ENCODE data around the gene TMEM100. TPM values are rescaled to one million over a fixed set of nuclear protein-coding genes. Genes with fewer than 3 reads are reported as not detected.

The TMEM100 gene, protein sequence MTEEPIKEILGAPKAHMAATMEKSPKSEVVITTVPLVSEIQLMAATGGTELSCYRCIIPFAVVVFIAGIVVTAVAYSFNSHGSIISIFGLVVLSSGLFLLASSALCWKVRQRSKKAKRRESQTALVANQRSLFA
- polyA plus RNA-seq (2012; rRNA removed): 1.5 and 1.7 TPM in 2 replicates
- 2.0 and 2.2 TPM in 2 replicates for polyA plus RNA-seq (2012; cell fraction: cytosol; rRNA removed)
- 1.3 and 1.4 TPM in 2 replicates for polyA plus RNA-seq (2012; cell fraction: nucleus; rRNA removed)

GRCh38 chr17:55722742-55723487 lies at the start of gene TMEM100:
TMEM100 (minus strand) TSS chr17:55722864; CDS start chr17:55721070, 1,794 bp downstream.
- H2AFZ ChIP-seq (ENCODE audit: low read depth): peak within 1 kb of the TSS; percentile 74
- H3F3A ChIP-seq (replicated peaks; ENCODE audit: insufficient read depth): peaks cover 25% of the 10 kb centered on the region
- H3K9me2 ChIP-seq: no peaks in the 10 kb centered on the region
- H3K79me2 ChIP-seq (ENCODE audit: insufficient read depth): no peaks in the 10 kb centered on the region
- ChIA-PET CTCF (interaction anchor here (0.8 to 12.9 kb wide), 13 partner anchors 9 to 717 kb away, joined by 3 to 246 read pairs (median 9); partner anchors contain the start of gene PCTP), POLR2A (interaction anchor here (0.6 kb wide), 1 partner anchor 133 kb away, joined by 4 read pairs; no protein-coding TSS in a partner anchor)
- no peaks in the 10 kb centered on the region for H4K20me1 ChIP-seq (ENCODE audit: insufficient read depth)
- peak within 1 kb of the TSS; percentile 68 to 74 for H3K27ac ChIP-seq (ENCODE audit: low read depth in 2 of 2, low read length in 1 of 2)
- peaks cover 28 to 46% of the 10 kb centered on the region in 2 experiments for H3K4me1 ChIP-seq (ENCODE audit: control insufficient read depth in 1 of 2, insufficient read depth in 2 of 2, low read depth in 1 of 2, low read length in 1 of 2)
- H3K27me3 ChIP-seq (ENCODE audit: insufficient read depth): no peaks in the 10 kb centered on the region
- peak within 1 kb of the TSS; percentile 64 for H3K4me2 ChIP-seq
- H3K9me3 ChIP-seq: no peaks in the 10 kb centered on the region
- peaks cover 0 to 20% of the 10 kb centered on the region in 2 experiments for H3K36me3 ChIP-seq (replicated peaks in 1 of 2; ENCODE audit: control insufficient read depth in 1 of 2, insufficient read depth in 2 of 2, low read length in 1 of 2)
- H3K4me3 ChIP-seq (ENCODE audit: low read depth in 2 of 2, low read length in 1 of 2): peak within 1 kb of the TSS; percentile 55 to 56
- peak within 1 kb of the TSS; percentile 40; the same call in 1 of the 2 replicates for H3K9ac ChIP-seq
- peak; percentile 32 for DNase-seq
- WGBS (ENCODE audit: low lambda C conversion rate): 7% methylated on average over 12 of the region's 12 CpGs
- TF ChIP-seq, protein P1, sequence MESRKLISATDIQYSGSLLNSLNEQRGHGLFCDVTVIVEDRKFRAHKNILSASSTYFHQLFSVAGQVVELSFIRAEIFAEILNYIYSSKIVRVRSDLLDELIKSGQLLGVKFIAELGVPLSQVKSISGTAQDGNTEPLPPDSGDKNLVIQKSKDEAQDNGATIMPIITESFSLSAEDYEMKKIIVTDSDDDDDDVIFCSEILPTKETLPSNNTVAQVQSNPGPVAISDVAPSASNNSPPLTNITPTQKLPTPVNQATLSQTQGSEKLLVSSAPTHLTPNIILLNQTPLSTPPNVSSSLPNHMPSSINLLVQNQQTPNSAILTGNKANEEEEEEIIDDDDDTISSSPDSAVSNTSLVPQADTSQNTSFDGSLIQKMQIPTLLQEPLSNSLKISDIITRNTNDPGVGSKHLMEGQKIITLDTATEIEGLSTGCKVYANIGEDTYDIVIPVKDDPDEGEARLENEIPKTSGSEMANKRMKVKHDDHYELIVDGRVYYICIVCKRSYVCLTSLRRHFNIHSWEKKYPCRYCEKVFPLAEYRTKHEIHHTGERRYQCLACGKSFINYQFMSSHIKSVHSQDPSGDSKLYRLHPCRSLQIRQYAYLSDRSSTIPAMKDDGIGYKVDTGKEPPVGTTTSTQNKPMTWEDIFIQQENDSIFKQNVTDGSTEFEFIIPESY (IDR thresholded peaks at IDR 0.05; ENCODE audit: borderline replicate concordance, low read depth): no peak
- TF ChIP-seq RFX5 (IDR thresholded peaks at IDR 0.05; ENCODE audit: low read length) (0 out of 2 replicates have a peak, but pooled peaks have one; percentile 25), IRF3 (IDR thresholded peaks at IDR 0.05; ENCODE audit: low read depth, low read length) (no peak), FOXM1 (IDR thresholded peaks at IDR 0.05; ENCODE audit: low read depth) (no peak), FOXJ3 (CRISPR knock-in tag; IDR thresholded peaks at IDR 0.05) (no peak), EZH2phosphoT487 (IDR thresholded peaks at IDR 0.05; ENCODE audit: borderline replicate concordance, low read depth) (no peak), NRF1 (IDR thresholded peaks at IDR 0.05; ENCODE audit: low read depth, low read length) (no peak), YY1 (IDR thresholded peaks at IDR 0.05; ENCODE audit: low read depth) (peak; percentile 45; the same call in 1 of the 2 replicates), FOSL2 (IDR thresholded peaks at IDR 0.05; ENCODE audit: borderline replicate concordance, low read depth) (peak; percentile 86), RCOR1 (IDR thresholded peaks at IDR 0.05; ENCODE audit: low read length) (no peak; the same call in 1 of the 2 replicates), RAD21 (IDR thresholded peaks at IDR 0.05; ENCODE audit: low read length) (no peak), TCF12 (IDR thresholded peaks at IDR 0.05) (peak; percentile 60), TAF1 (IDR thresholded peaks at IDR 0.05; ENCODE audit: borderline replicate concordance, low read depth, low read length) (peak; percentile 58; the same call in 1 of the 2 replicates), ELF1 (IDR thresholded peaks at IDR 0.05) (no peak), MEF2A (IDR thresholded peaks at IDR 0.05; ENCODE audit: borderline replicate concordance, low read depth) (no peak), POLR2AphosphoS5 (IDR thresholded peaks at IDR 0.05; ENCODE audit: low read depth, low read length) (no peak), NFIC (IDR thresholded peaks at IDR 0.05; ENCODE audit: borderline replicate concordance) (peak; percentile 69), JUND (IDR thresholded peaks at IDR 0.05) (peak; percentile 84), USF1 (IDR thresholded peaks at IDR 0.05; ENCODE audit: borderline replicate concordance, low read depth) (no peak), GATA2 (CRISPR knock-in tag; IDR thresholded peaks at IDR 0.05) (peak; percentile 49), SMC3 (IDR thresholded peaks at IDR 0.05; ENCODE audit: low read depth, low read length) (no peak), RXRA (IDR thresholded peaks at IDR 0.05; ENCODE audit: borderline replicate concordance, low read depth) (0 out of 2 replicates have a peak, but pooled peaks have one; percentile 50)
- TF ChIP-seq, protein P2, sequence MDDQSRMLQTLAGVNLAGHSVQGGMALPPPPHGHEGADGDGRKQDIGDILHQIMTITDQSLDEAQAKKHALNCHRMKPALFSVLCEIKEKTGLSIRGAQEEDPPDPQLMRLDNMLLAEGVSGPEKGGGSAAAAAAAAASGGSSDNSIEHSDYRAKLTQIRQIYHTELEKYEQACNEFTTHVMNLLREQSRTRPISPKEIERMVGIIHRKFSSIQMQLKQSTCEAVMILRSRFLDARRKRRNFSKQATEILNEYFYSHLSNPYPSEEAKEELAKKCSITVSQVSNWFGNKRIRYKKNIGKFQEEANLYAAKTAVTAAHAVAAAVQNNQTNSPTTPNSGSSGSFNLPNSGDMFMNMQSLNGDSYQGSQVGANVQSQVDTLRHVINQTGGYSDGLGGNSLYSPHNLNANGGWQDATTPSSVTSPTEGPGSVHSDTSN (IDR thresholded peaks at IDR 0.05): peak; percentile 68
- TF ChIP-seq, protein P3, sequence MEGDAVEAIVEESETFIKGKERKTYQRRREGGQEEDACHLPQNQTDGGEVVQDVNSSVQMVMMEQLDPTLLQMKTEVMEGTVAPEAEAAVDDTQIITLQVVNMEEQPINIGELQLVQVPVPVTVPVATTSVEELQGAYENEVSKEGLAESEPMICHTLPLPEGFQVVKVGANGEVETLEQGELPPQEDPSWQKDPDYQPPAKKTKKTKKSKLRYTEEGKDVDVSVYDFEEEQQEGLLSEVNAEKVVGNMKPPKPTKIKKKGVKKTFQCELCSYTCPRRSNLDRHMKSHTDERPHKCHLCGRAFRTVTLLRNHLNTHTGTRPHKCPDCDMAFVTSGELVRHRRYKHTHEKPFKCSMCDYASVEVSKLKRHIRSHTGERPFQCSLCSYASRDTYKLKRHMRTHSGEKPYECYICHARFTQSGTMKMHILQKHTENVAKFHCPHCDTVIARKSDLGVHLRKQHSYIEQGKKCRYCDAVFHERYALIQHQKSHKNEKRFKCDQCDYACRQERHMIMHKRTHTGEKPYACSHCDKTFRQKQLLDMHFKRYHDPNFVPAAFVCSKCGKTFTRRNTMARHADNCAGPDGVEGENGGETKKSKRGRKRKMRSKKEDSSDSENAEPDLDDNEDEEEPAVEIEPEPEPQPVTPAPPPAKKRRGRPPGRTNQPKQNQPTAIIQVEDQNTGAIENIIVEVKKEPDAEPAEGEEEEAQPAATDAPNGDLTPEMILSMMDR (IDR thresholded peaks at IDR 0.05): no peak
- TF ChIP-seq, protein P4, sequence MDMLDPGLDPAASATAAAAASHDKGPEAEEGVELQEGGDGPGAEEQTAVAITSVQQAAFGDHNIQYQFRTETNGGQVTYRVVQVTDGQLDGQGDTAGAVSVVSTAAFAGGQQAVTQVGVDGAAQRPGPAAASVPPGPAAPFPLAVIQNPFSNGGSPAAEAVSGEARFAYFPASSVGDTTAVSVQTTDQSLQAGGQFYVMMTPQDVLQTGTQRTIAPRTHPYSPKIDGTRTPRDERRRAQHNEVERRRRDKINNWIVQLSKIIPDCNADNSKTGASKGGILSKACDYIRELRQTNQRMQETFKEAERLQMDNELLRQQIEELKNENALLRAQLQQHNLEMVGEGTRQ (IDR thresholded peaks at IDR 0.05; ENCODE audit: borderline replicate concordance, low read depth, low read length): no peak

All from SK-N-SH (cell line).